B cell (primary cell): ENCODE measurements around the gene ATP12A. TPM values are rescaled to one million over a fixed set of nuclear protein-coding genes. Genes with fewer than 3 reads are reported as not detected.

Experiments used
- ATAC-seq: fragments of 200-7000 bp; cut with Tn5 transposase; one replicate; pipeline ENCODE4 v1.10.0; 2021; ENCODE audit warnings: low read depth, mild to moderate bottlenecking, moderate number of reproducible peaks, moderate library complexity
- CTCF ChIA-PET: fragments of 350-600 bp; sonication (Branson Sonifier 250); formaldehyde crosslinking; loops from one replicate; lab custom pipeline; 2021; ENCODE audit warnings: antibody characterized with exemption, inconsistent platforms; lab: Charles Lee
- POLR2A ChIA-PET: fragments of 350-600 bp; sonication (Branson Sonifier 250); formaldehyde crosslinking; loops from one replicate; lab custom pipeline; 2021; ENCODE audit warnings: antibody characterized with exemption; lab: Charles Lee
- DNase-seq: peaks from one replicate; pipeline ENCODE4 v3.0.0; 2013
- H2AFZ ChIP-seq: 2 replicates; pipeline ENCODE4 v1.6.1; 2012; ENCODE audit warnings: mild to moderate bottlenecking, low read depth, low read length; ENCODE audit not compliant: insufficient read depth, poor library complexity, severe bottlenecking
- H3K27ac ChIP-seq, 2 donors: 1 replicate in 1 of 2; 2 replicates in 1 of 2; pipeline ENCODE4 v1.5.1; 2012 to 2013; ENCODE audit warnings: low read length in 2 of 2, mild to moderate bottlenecking in 2 of 2, moderate library complexity in 1 of 2
- H3K27me3 ChIP-seq, 4 experiments: fragments of 200-600 bp in 1 of 4; sonication (generic) in 1 of 4; replicated peaks in 1 of 4; 1 replicate in 2 of 4; 2 replicates in 2 of 4; pipeline versions ENCODE4 v1.6.1 to v1.7.0; 2013 to 2016; ENCODE audit warnings: low read length in 3 of 4, mild to moderate bottlenecking in 2 of 4, mixed read lengths in 1 of 4, moderate library complexity in 1 of 4; ENCODE audit not compliant: insufficient read depth in 4 of 4, control insufficient read depth in 3 of 4; ENCODE audit errors: control extremely low read depth in 1 of 4
- H3K36me3 ChIP-seq, 2 experiments: replicated peaks in 1 of 2; 1 replicate in 1 of 2; 2 replicates in 1 of 2; pipeline versions ENCODE4 v1.6.1 to v1.7.1; 2013; ENCODE audit warnings: low read length in 1 of 2; ENCODE audit not compliant: insufficient read depth in 2 of 2, control insufficient read depth in 1 of 2; ENCODE audit errors: control extremely low read depth in 1 of 2, extremely low read depth in 1 of 2
- H3K4me1 ChIP-seq, 2 donors: fragments of 200-600 bp in 1 of 2; sonication (generic) in 1 of 2; 1 replicate in 1 of 2; 2 replicates in 1 of 2; pipeline versions ENCODE4 v1.5.1 to v1.6.1; 2013 to 2017; ENCODE audit warnings: low read length in 2 of 2; ENCODE audit not compliant: control insufficient read depth in 2 of 2, insufficient read depth in 2 of 2
- H3K4me2 ChIP-seq: replicated peaks from 2 replicates; pipeline ENCODE3; 2012; ENCODE audit warnings: mild to moderate bottlenecking, low read depth, low read length; ENCODE audit not compliant: poor library complexity, severe bottlenecking
- H3K4me3 ChIP-seq, 5 experiments: fragments of 200-600 bp in 1 of 5; sonication (generic) in 1 of 5; 1 replicate in 3 of 5; 2 replicates in 2 of 5; pipeline versions ENCODE4 v1.5.1 to v1.7.0; 2011 to 2016; ENCODE audit warnings: low read length in 4 of 5, mild to moderate bottlenecking in 4 of 5, low read depth in 2 of 5, control low read depth in 1 of 5, moderate library complexity in 1 of 5; ENCODE audit not compliant: insufficient read depth in 1 of 5; ENCODE audit errors: control extremely low read depth in 1 of 5, extremely low read depth in 1 of 5
- H3K79me2 ChIP-seq: fragments of 200-600 bp; sonication (generic); one replicate; pipeline ENCODE4 v1.6.0; 2016; ENCODE audit warnings: low read length; ENCODE audit not compliant: control insufficient read depth, insufficient read depth
- H3K9ac ChIP-seq: fragments of 200-600 bp; sonication (generic); 2 replicates; pipeline ENCODE4 v1.6.1; 2017; ENCODE audit warnings: mild to moderate bottlenecking, low read length, moderate library complexity
- H3K9me3 ChIP-seq, 3 donors: one replicate each; pipeline versions ENCODE4 v1.6.1 to v1.7.1; 2013; ENCODE audit warnings: low read length in 2 of 3; ENCODE audit not compliant: control insufficient read depth in 2 of 3, insufficient read depth in 1 of 3; ENCODE audit errors: control extremely low read depth in 1 of 3
- H4K20me1 ChIP-seq: 2 replicates; pipeline ENCODE4 v1.6.0; 2012; ENCODE audit warnings: mild to moderate bottlenecking, low read length; ENCODE audit not compliant: insufficient read depth, control insufficient read depth, poor library complexity, severe bottlenecking
- H3K27ac Mint-ChIP-seq: one replicate; pipeline ENCODE4 v1.8.0; 2021; ENCODE audit warnings: mixed read lengths
- H3K27me3 Mint-ChIP-seq: one replicate; pipeline ENCODE4 v1.8.0; 2021; ENCODE audit warnings: mixed read lengths
- H3K4me1 Mint-ChIP-seq: one replicate; pipeline ENCODE4 v1.8.0; 2021; ENCODE audit warnings: mixed read lengths
- H3K4me3 Mint-ChIP-seq: one replicate; pipeline ENCODE4 v1.8.0; 2021; ENCODE audit warnings: mixed read lengths
- H3K9me3 Mint-ChIP-seq: one replicate; pipeline ENCODE4 v1.8.0; 2022; ENCODE audit warnings: mixed read lengths; ENCODE audit not compliant: insufficient read depth
- EZH2 ChIP-seq: IDR thresholded peaks from 2 replicates; pipeline ENCODE4 v1.6.1; 2012; ENCODE audit warnings: borderline replicate concordance, low read depth, mild to moderate bottlenecking, moderate library complexity, low read length; ENCODE audit not compliant: insufficient read depth, poor library complexity, severe bottlenecking
- WGBS: methylation state at CpG from one replicate; pipeline ENCODE4 v1.1.5; 2013; ENCODE audit warnings: missing lambda C conversion rate; ENCODE audit not compliant: insufficient coverage; 5-methylcytosine and 5-hydroxymethylcytosine counted together
- intact Hi-C: fragments of 100-400 bp; cut with micrococcal nuclease; formaldehyde crosslinking; loops from one replicate; pipeline ENCODE4 v1.10.0; 2022
- polyA plus RNA-seq: library from polyadenylated mRNA; depleted of rRNA; stranded (reverse); fragments of >200 nt; gene quantifications from 2 replicates; pipeline ENCODE4 v1.2.3, GENCODE V29; 2012
- total RNA-seq, 2 donors: library from RNA; stranded (reverse); fragments of 120-200 nt in 1 of 2; gene quantifications; 1 replicate in 1 of 2; 2 replicates in 1 of 2; pipeline versions ENCODE4 v1.2.3 to v1.2.4, GENCODE V29; 2013 to 2022
- TF ChIP-seq, protein P1 (sequence below): fragments of 200-600 bp; IDR thresholded peaks from one replicate; pipeline ENCODE4 v1.8.0; 2022; ENCODE audit warnings: antibody characterized with exemption, mild to moderate bottlenecking

Gene ATP12A
- total and polyA plus RNA-seq, 2 donors (not counting 1 experiment from before 2014, with no cell fraction given), result not detected

DNA sequence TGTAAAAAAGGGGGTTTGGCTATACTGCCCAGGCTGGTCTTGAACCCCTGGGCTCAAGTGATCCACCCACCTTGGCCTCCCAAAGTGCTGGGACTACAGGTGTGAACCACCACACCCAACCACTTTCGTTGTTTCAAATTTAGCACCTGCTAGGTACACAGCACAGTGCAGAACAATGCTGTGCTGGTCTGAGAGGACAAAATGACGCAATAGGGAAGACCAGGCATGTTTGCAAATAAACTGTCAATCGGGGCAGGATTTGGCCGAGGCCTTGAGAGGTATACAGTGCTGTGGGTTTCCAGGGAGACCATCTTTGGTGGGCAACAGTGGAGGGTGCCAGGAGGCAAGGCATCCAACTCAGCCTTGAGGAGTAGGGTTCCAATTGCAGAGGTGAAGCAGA lies 37.0 kb downstream of the ATP12A start:
- CTCF ChIA-PET, result interaction anchor here (0.7 kb wide), 1 partner anchor 136 kb away, joined by 3 read pairs; no protein-coding TSS in a partner anchor
- Mint-ChIP-seq H3K27me3 (peaks cover 10% of the 10 kb centered on the region), H3K4me1 (no peaks in the 10 kb centered on the region), H3K27ac (no peak overlapping the region), H3K9me3 (no peaks in the 10 kb centered on the region), H3K4me3 (no peak overlapping the region)
- no peaks in the 10 kb centered on the region for H4K20me1 ChIP-seq
- POLR2A ChIA-PET, result no interaction called here
- 77% methylated on average over 4 of the region's 4 CpGs for WGBS
- no peaks in the 10 kb centered on the region for H3K79me2 ChIP-seq
- ATAC-seq (no peak), DNase-seq (no peak)
- TF ChIP-seq, protein P1, sequence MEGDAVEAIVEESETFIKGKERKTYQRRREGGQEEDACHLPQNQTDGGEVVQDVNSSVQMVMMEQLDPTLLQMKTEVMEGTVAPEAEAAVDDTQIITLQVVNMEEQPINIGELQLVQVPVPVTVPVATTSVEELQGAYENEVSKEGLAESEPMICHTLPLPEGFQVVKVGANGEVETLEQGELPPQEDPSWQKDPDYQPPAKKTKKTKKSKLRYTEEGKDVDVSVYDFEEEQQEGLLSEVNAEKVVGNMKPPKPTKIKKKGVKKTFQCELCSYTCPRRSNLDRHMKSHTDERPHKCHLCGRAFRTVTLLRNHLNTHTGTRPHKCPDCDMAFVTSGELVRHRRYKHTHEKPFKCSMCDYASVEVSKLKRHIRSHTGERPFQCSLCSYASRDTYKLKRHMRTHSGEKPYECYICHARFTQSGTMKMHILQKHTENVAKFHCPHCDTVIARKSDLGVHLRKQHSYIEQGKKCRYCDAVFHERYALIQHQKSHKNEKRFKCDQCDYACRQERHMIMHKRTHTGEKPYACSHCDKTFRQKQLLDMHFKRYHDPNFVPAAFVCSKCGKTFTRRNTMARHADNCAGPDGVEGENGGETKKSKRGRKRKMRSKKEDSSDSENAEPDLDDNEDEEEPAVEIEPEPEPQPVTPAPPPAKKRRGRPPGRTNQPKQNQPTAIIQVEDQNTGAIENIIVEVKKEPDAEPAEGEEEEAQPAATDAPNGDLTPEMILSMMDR, result no peak
- no peak for TF ChIP-seq EZH2
- no peaks in the 10 kb centered on the region for H3K4me1 ChIP-seq
- H3K27ac ChIP-seq, result no peak overlapping the region
- intact Hi-C loops, result no loop called here
- H3K36me3 ChIP-seq, result no peaks in the 10 kb centered on the region
- no peak overlapping the region for H3K4me3 ChIP-seq
- peaks cover 0 to 2% (median 0%) of the 10 kb centered on the region in 4 experiments for H3K27me3 ChIP-seq
- H3K9me3 ChIP-seq, result no peaks in the 10 kb centered on the region
- H2AFZ ChIP-seq, result no peak overlapping the region
- no peak overlapping the region for H3K4me2 ChIP-seq
- no peak overlapping the region for H3K9ac ChIP-seq

DNA sequence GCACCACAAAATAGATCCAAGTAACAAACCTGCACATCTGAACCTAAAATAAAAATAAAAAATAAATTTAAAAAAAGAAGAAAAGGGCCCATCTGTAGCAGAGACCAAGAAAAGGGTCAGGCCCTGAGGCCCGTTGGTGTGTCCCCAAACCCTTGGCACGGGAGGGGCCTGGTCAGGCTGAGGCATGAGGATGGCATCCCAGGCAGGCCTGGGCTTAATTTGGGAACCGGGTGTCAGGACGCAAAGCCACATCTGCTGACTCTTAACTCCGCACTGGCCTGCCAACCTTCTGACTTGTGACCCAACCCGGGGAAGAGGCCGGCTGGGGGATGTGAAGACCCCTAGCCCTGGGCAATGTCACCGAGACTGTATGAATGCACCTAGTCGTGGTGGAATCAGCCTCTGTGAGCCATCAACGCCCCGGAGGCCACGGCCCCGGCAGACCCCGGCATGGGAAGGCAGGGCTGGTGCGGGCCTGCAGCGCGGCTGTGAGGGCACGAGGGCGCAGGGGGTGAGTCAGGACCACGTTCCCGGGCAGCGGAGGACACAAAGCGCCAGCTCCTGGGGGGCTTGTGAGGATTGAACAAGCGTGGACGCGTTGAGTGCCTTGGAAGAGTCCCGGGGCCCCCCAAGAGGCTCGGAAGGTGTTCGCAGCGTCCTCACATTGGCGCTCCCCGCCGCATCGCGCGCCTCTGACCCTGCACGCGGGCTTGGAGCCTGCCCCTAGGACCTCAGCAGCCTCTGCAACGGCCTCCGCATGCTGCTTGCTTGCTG lies 38.2 kb downstream of the ATP12A start:
- no peaks in the 10 kb centered on the region for H4K20me1 ChIP-seq
- Mint-ChIP-seq H3K4me1 (no peaks in the 10 kb centered on the region), H3K4me3 (no peak overlapping the region), H3K27me3 (peaks cover 10% of the 10 kb centered on the region), H3K9me3 (no peaks in the 10 kb centered on the region), H3K27ac (no peak overlapping the region)
- H3K27ac ChIP-seq, result no peak overlapping the region
- no peak for TF ChIP-seq EZH2
- TF ChIP-seq, protein P1, result no peak
- no peaks in the 10 kb centered on the region for H3K4me1 ChIP-seq
- no peaks in the 10 kb centered on the region for H3K79me2 ChIP-seq
- H3K9me3 ChIP-seq, result no peaks in the 10 kb centered on the region
- ATAC-seq, result no peak
- intact Hi-C loops, result no loop called here
- no peaks in the 10 kb centered on the region for H3K36me3 ChIP-seq
- H3K4me2 ChIP-seq, result no peak overlapping the region
- ChIA-PET POLR2A (no interaction called here), CTCF (interaction anchor here (0.7 kb wide), 1 partner anchor 137 kb away, joined by 3 read pairs; no protein-coding TSS in a partner anchor)
- DNase-seq, result no peak
- H3K4me3 ChIP-seq, result no peak overlapping the region
- H3K27me3 ChIP-seq, result peaks cover 0 to 2% (median 0%) of the 10 kb centered on the region in 4 experiments
- no peak overlapping the region for H2AFZ ChIP-seq
- no peak overlapping the region for H3K9ac ChIP-seq
- WGBS, result 95% methylated on average over 38 of the region's 40 CpGs
